Kidney (tissue), 14 donors: ENCODE measurements around the gene MAN1A1. TPM values are rescaled to one million over a fixed set of nuclear protein-coding genes. Genes with fewer than 3 reads are reported as not detected.

Experiments
- DNase-seq, 5 donors: peaks; one replicate each; pipeline ENCODE4 v3.0.0-alpha.2; 2013 to 2020
- FAIRE-seq: peaks from 2 replicates; lab custom pipeline; 2012; peaks lifted over from hg19 to GRCh38; lab: Jason Lieb, UNC
- H3K27ac ChIP-seq, 2 donors: one replicate each; pipeline ENCODE4 v1.7.0; 2013; ENCODE audit warnings: low read depth in 2 of 2, low read length in 2 of 2, inconsistent platforms in 1 of 2
- H3K27me3 ChIP-seq: one replicate; pipeline ENCODE4 v1.7.1; 2013; ENCODE audit warnings: low read length, inconsistent platforms; ENCODE audit not compliant: control insufficient read depth, insufficient read depth
- H3K36me3 ChIP-seq, 3 donors: one replicate each; pipeline versions ENCODE4 v1.7.0 to v1.7.1; 2013; ENCODE audit warnings: low read length in 3 of 3, control low read depth in 1 of 3, inconsistent platforms in 1 of 3; ENCODE audit not compliant: insufficient read depth in 3 of 3, control insufficient read depth in 2 of 3
- H3K4me1 ChIP-seq, 3 donors: one replicate each; pipeline versions ENCODE4 v1.7.0 to v1.7.1; 2013; ENCODE audit warnings: low read length in 3 of 3, inconsistent platforms in 1 of 3, low read depth in 1 of 3; ENCODE audit not compliant: control insufficient read depth in 2 of 3, insufficient read depth in 2 of 3
- H3K4me3 ChIP-seq, 3 donors: one replicate each; pipeline versions ENCODE4 v1.7.0 to v1.8.1; 2013; ENCODE audit warnings: low read length in 3 of 3, control low read depth in 1 of 3, inconsistent platforms in 1 of 3
- H3K9ac ChIP-seq, 3 donors: one replicate each; pipeline versions ENCODE4 v1.7.0 to v1.7.1; 2013; ENCODE audit warnings: low read length in 3 of 3, control low read depth in 1 of 3, inconsistent platforms in 1 of 3
- H3K9me3 ChIP-seq, 3 donors: one replicate each; pipeline versions ENCODE4 v1.7.0 to v1.7.1; 2013; ENCODE audit warnings: low read length in 3 of 3, control low read depth in 1 of 3, inconsistent platforms in 1 of 3; ENCODE audit not compliant: control insufficient read depth in 2 of 3, insufficient read depth in 1 of 3
- CTCF ChIP-seq: IDR thresholded peaks from 3 replicates; pipeline ENCODE4 v1.5.1; 2012; ENCODE audit warnings: mild to moderate bottlenecking, moderate library complexity, borderline replicate concordance; ENCODE audit not compliant: insufficient read depth; ENCODE audit errors: extremely low read depth
- intact Hi-C: fragments of 100-400 bp; cut with DNase I; formaldehyde crosslinking; loops from one replicate; pipeline ENCODE4 v1.11.1; 2022
- polyA plus RNA-seq: library from polyadenylated mRNA; stranded (reverse); fragments of 350-450 nt; fragmentation: Illumina TruSeq; extraction: RNeasy Lipid Tissue Mini Kit (QIAGEN cat#74804); gene quantifications from one replicate; pipeline ENCODE4 v1.2.3, GENCODE V29; 2014; ENCODE audit warnings: low read depth, low replicate concordance; ENCODE audit not compliant: insufficient read depth
- total RNA-seq: library from RNA; stranded (reverse); fragmentation: NEBNext Ultra II Directional; extraction: Animal tissue kit (Norgen Biotek cat#: 25700); gene quantifications from one replicate; pipeline ENCODE4 v1.2.1, GENCODE V29; 2021
- donor health status: control.
- donor health status: control.
- donor health status: control.
- donor health status: control.
- donor health status: control.
- donor health status: DM: yes; HTN: yes; CAD: no.
- donor health status: Normal renal cell carcinoma (clear cell type).

The MAN1A1 gene
- total and polyA plus RNA-seq, 2 donors from 2014 or later, result 30.4 to 68.5 TPM

DNA sequence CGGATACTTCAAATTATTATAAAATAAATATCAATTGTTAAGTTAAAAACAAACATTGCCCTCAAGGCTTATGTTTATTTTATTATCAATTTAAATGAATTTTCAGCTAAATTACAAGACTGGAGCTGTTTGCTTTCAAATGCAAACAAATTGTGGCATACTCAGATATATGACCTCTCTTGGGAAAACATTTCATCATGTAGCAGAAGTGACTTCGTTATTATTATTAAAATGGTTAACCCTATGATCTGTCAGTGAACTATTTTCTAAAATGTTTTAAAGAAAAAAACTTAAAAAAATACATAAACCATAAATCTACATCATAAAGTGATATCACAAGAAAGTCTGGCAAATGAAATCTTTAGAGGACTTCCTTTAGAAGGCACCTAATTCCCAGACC is 72.5 kb downstream of the MAN1A1 start:
- TF ChIP-seq CTCF, result no peak
- Histone ChIP-seq H3K9me3 (no peaks in the 10 kb centered on the region), H3K4me3 (no peak overlapping the region), H3K4me1 (peaks cover 0 to 8% (median 0%) of the 10 kb centered on the region in 3 donors), H3K36me3 (no peaks in the 10 kb centered on the region), H3K27me3 (no peaks in the 10 kb centered on the region), H3K27ac (no peak overlapping the region), H3K9ac (no peak overlapping the region)
- intact Hi-C loops, result no loop called here
- FAIRE-seq (peak; percentile 76), DNase-seq (no peak)

GRCh38 chr6:119276211-119276610 is 73.3 kb downstream of the MAN1A1 start:
- Histone ChIP-seq H3K36me3 (no peaks in the 10 kb centered on the region), H3K27me3 (no peaks in the 10 kb centered on the region), H3K27ac (no peak overlapping the region), H3K9me3 (no peaks in the 10 kb centered on the region), H3K9ac (no peak overlapping the region), H3K4me3 (no peak overlapping the region), H3K4me1 (peaks cover 0 to 6% (median 0%) of the 10 kb centered on the region in 3 donors)
- TF ChIP-seq CTCF, result no peak
- DNase-seq (no peak), FAIRE-seq (no peak)
- intact Hi-C loops, result no loop called here

DNA sequence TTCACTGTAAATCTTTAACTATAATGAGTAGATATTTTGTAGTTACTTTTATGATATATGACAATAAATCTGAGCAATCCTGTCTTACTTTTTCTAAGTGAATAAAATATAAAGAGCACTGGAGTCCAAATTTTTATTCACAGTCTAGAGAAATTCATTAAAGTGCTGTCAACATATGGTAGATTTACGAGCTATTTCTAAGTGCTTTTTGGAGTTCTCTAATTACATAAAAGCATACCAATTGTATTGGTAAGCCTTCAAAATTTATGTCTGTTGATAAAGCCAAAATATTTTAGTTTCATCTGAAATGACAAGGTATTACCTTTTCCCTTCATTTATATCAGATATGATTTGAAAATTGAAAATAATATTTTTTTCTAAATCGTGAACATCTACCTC is 75.4 kb downstream of the MAN1A1 start:
- Histone ChIP-seq H3K36me3 (no peaks in the 10 kb centered on the region), H3K27ac (no peak overlapping the region), H3K27me3 (no peaks in the 10 kb centered on the region), H3K4me1 (peaks cover 0 to 4% (median 0%) of the 10 kb centered on the region in 3 donors), H3K9ac (no peak overlapping the region), H3K9me3 (peaks cover 0 to 7% (median 0%) of the 10 kb centered on the region in 3 donors), H3K4me3 (no peak overlapping the region)
- no peak for TF ChIP-seq CTCF
- intact Hi-C loops, result no loop called here
- no peak for FAIRE-seq
- no peak for DNase-seq
